ENCODE data around the gene ENOX1. TPM values are rescaled to one million over a fixed set of nuclear protein-coding genes. Genes with fewer than 3 reads are reported as not detected.
A peak's percentile ranks its signal among the peaks of the same experiment; 100 is the strongest.

Gene ENOX1
- total RNA-seq, 2 experiments from 2014 or later: not detected

- Mint-ChIP-seq H3K4me1 (no peaks in the 10 kb centered on the region), H3K36me3 (no peaks in the 10 kb centered on the region), H3K27me3 (peaks cover 14% of the 10 kb centered on the region), H3K27ac (no peak overlapping the region), H3K9me3 (no peaks in the 10 kb centered on the region), H3K4me3 (no peak overlapping the region)
- no peak for ATAC-seq (ENCODE audit: low read depth)
- POLR2A ChIA-PET: no interaction called here
- DNase-seq: no peak
These were observed 12.4 kb upstream of the ENOX1 start for GRCh38 chr13:43799191-43799590.

- POLR2A ChIA-PET: no interaction called here
- no peak for ATAC-seq (ENCODE audit: low read depth)
- Mint-ChIP-seq H3K27me3 (peaks cover 14% of the 10 kb centered on the region), H3K9me3 (no peaks in the 10 kb centered on the region), H3K4me1 (no peaks in the 10 kb centered on the region), H3K4me3 (no peak overlapping the region), H3K36me3 (no peaks in the 10 kb centered on the region), H3K27ac (no peak overlapping the region)
- DNase-seq: no peak
These were observed 11.1 kb upstream of the ENOX1 start for GRCh38 chr13:43797869-43798268.

DNA sequence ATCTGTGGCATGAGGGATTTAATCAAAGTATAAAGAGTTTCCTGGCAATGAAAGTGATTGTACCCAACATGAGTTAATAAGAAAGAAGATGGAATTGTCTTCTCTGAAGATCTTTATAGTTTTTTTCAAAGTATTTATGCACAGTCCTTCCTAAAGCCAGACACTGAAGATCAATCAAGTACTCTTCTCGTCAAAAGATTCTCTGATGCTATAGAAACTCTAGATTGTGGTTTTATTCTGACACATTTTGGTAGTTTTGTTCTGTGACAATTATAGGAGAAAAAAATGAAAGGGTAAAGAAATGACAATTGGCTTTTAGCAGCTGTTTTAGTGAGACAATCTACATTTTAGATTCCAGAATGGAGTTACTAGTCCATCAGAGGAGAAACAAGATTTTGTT, 10.4 kb upstream of the ENOX1 start:
- no peaks in the 10 kb centered on the region for H3K9me3 Mint-ChIP-seq
- no peak overlapping the region for H3K27ac Mint-ChIP-seq
- H3K36me3 Mint-ChIP-seq: no peaks in the 10 kb centered on the region
- H3K4me1 Mint-ChIP-seq: no peaks in the 10 kb centered on the region
- POLR2A ChIA-PET: no interaction called here
- H3K27me3 Mint-ChIP-seq: peaks cover 18% of the 10 kb centered on the region
- no peak for DNase-seq
- no peak overlapping the region for H3K4me3 Mint-ChIP-seq
- ATAC-seq (ENCODE audit: low read depth): no peak

GRCh38 chr13:43794416-43794815, 7.6 kb upstream of the ENOX1 start:
- no peaks in the 10 kb centered on the region for H3K9me3 Mint-ChIP-seq
- DNase-seq: no peak
- H3K27ac Mint-ChIP-seq: no peak overlapping the region
- ATAC-seq (ENCODE audit: low read depth): no peak
- no peak overlapping the region for H3K4me3 Mint-ChIP-seq
- H3K4me1 Mint-ChIP-seq: no peaks in the 10 kb centered on the region
- no peaks in the 10 kb centered on the region for H3K36me3 Mint-ChIP-seq
- POLR2A ChIA-PET: no interaction called here
- peaks cover 30% of the 10 kb centered on the region for H3K27me3 Mint-ChIP-seq

- no peak overlapping the region for H3K4me3 Mint-ChIP-seq
- peaks cover 43% of the 10 kb centered on the region for H3K27me3 Mint-ChIP-seq
- no peaks in the 10 kb centered on the region for H3K9me3 Mint-ChIP-seq
- no peak overlapping the region for H3K27ac Mint-ChIP-seq
- ATAC-seq (ENCODE audit: low read depth) (no peak), DNase-seq (no peak)
- H3K36me3 Mint-ChIP-seq: no peaks in the 10 kb centered on the region
- POLR2A ChIA-PET: no interaction called here
- peaks cover 4% of the 10 kb centered on the region for H3K4me1 Mint-ChIP-seq
These were observed 5.5 kb upstream of the ENOX1 start for GRCh38 chr13:43792076-43792881.

DNA sequence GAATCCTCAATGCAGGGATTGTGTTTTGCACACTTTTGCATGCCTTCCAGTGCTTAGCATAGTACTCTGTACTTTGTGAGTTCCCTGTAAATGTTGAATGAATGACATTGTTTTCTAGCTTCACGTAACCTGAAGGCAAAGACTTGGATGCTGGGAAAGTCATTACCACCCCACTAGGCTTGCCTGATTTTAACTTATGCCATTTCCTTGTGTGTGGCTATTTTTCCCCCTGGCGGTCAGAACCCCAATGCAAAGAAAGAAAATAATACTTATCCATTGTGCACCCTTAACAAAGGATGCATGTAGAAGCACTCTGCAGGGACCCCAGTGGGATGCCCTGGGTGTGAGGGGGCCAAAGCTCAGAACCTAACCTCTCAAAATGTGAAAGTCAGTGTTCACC, 1.2 kb upstream of the ENOX1 start:
- Mint-ChIP-seq H3K4me3 (peak overlapping the region; percentile 67), H3K27me3 (peaks cover 57% of the 10 kb centered on the region), H3K4me1 (peaks cover 9% of the 10 kb centered on the region), H3K27ac (no peak overlapping the region), H3K9me3 (no peaks in the 10 kb centered on the region), H3K36me3 (no peaks in the 10 kb centered on the region)
- ATAC-seq (ENCODE audit: low read depth) (no peak), DNase-seq (no peak)
- POLR2A ChIA-PET: no interaction called here

GRCh38 chr13:43787518-43787891, 733 bp upstream of the ENOX1 start:
- no peaks in the 10 kb centered on the region for H3K36me3 Mint-ChIP-seq
- POLR2A ChIA-PET: no interaction called here
- DNase-seq: no peak
- H3K27ac Mint-ChIP-seq: no peak overlapping the region
- peak overlapping the region; percentile 67 for H3K4me3 Mint-ChIP-seq
- H3K9me3 Mint-ChIP-seq: no peaks in the 10 kb centered on the region
- H3K27me3 Mint-ChIP-seq: peaks cover 57% of the 10 kb centered on the region
- ATAC-seq (ENCODE audit: low read depth): no peak
- H3K4me1 Mint-ChIP-seq: peaks cover 9% of the 10 kb centered on the region

DNA sequence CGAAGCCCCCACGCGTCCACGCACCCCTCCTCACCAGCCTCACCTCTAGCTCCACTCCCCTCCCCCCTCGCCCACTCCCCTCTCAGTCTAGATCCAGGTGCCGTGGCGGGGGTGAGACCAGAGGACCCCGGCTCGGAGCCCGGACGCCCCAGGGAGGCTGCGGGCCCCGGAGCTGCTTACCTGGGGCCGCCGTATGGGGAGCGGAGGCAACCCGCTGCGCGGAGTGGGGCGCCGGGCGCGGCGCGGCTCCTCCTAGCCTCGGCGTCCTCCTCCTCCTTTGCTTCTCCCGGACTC, 353 bp downstream of the ENOX1 start:
- peaks cover 58% of the 10 kb centered on the region for H3K27me3 Mint-ChIP-seq
- H3K4me1 Mint-ChIP-seq: peaks cover 9% of the 10 kb centered on the region
- no peak overlapping the region for H3K27ac Mint-ChIP-seq
- POLR2A ChIA-PET: no interaction called here
- H3K9me3 Mint-ChIP-seq: no peaks in the 10 kb centered on the region
- H3K36me3 Mint-ChIP-seq: no peaks in the 10 kb centered on the region
- no peak for ATAC-seq (ENCODE audit: low read depth)
- peak overlapping the region; percentile 72 for H3K4me3 Mint-ChIP-seq
- DNase-seq: peak; percentile 48

- POLR2A ChIA-PET: no interaction called here
- peak; percentile 59 for ATAC-seq (ENCODE audit: low read depth)
- peak; percentile 45 for DNase-seq
- Mint-ChIP-seq H3K27ac (no peak overlapping the region), H3K27me3 (peaks cover 59% of the 10 kb centered on the region), H3K4me3 (peak overlapping the region; percentile 85), H3K4me1 (peaks cover 9% of the 10 kb centered on the region), H3K9me3 (no peaks in the 10 kb centered on the region), H3K36me3 (no peaks in the 10 kb centered on the region)
These were observed 911 bp downstream of the ENOX1 start for GRCh38 chr13:43785650-43786471.

DNA sequence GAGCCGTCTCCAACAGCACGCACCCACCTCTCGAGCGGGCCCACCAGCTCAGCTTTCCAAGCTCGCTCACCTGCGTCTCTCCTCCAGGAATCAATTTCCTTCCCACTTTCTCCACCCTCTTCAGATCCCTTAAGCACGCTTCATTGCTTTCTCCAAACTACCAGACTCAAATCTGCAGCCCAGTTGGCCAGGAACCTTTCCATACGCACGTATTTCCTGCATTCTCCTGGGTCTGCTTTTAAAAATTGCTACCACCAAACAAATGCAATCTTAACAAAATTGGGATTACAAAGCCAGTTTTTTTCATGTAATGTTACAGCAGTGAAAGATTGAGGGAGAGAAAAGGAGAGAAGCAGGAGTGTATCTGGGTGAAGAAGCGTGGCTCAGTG, 1.5 kb downstream of the ENOX1 start:
- no peak for ATAC-seq (ENCODE audit: low read depth)
- no peak overlapping the region for H3K27ac Mint-ChIP-seq
- POLR2A ChIA-PET: no interaction called here
- no peaks in the 10 kb centered on the region for H3K9me3 Mint-ChIP-seq
- H3K4me3 Mint-ChIP-seq: peak overlapping the region; percentile 25
- peaks cover 57% of the 10 kb centered on the region for H3K27me3 Mint-ChIP-seq
- H3K36me3 Mint-ChIP-seq: no peaks in the 10 kb centered on the region
- DNase-seq: no peak
- peaks cover 9% of the 10 kb centered on the region for H3K4me1 Mint-ChIP-seq

DNA sequence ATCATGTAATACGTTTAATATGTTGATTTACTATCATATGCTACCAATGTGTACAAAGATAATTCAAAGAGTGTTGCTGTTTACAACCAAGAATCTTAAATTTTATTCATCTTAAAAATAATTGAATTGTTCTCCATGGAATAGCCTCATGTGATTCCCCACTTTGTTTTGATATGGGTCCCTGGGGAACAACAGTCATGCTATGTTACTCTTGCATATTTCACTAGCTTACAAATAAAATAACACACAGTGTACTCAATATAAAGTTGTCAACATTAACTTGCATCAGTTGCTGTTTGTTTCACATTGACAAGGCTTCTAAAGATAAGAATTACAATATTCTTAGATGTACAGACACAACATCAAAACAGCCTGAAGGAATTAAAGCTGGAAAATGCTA, 2.3 kb downstream of the ENOX1 start:
- H3K4me1 Mint-ChIP-seq: peaks cover 9% of the 10 kb centered on the region
- no peak overlapping the region for H3K27ac Mint-ChIP-seq
- DNase-seq (no peak), ATAC-seq (ENCODE audit: low read depth) (no peak)
- H3K9me3 Mint-ChIP-seq: no peaks in the 10 kb centered on the region
- H3K36me3 Mint-ChIP-seq: no peaks in the 10 kb centered on the region
- H3K27me3 Mint-ChIP-seq: peaks cover 52% of the 10 kb centered on the region
- POLR2A ChIA-PET: no interaction called here
- H3K4me3 Mint-ChIP-seq: no peak overlapping the region

- POLR2A ChIA-PET: interaction anchor here (0.5 kb wide), 1 partner anchor 885 kb away, joined by 3 read pairs; no protein-coding TSS in a partner anchor
- Mint-ChIP-seq H3K27me3 (peaks cover 45% of the 10 kb centered on the region), H3K36me3 (no peaks in the 10 kb centered on the region), H3K4me3 (no peak overlapping the region), H3K4me1 (peaks cover 9% of the 10 kb centered on the region), H3K27ac (no peak overlapping the region), H3K9me3 (no peaks in the 10 kb centered on the region)
- ATAC-seq (ENCODE audit: low read depth) (no peak), DNase-seq (no peak)
These were observed 3.0 kb downstream of the ENOX1 start for GRCh38 chr13:43783820-43784219.

DNA sequence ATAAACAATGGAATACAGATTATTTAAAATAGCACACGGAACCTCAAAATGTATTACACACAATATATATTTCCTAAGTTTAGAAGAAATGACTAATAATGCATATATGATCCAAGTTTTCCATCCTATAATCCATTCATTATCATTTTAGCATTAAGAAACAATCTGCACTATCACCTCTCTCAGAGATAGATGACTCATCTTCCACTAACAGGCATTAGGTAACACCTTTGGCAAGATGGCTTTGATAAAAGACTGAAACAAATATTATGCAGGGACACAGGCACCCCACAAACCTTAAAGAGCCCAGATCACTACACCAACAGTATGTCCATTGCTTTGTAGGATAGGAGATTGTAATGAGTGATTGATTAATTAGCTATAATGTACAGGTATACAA, 4.1 kb downstream of the ENOX1 start:
- Mint-ChIP-seq H3K4me1 (peaks cover 8% of the 10 kb centered on the region), H3K27me3 (peaks cover 36% of the 10 kb centered on the region), H3K36me3 (no peaks in the 10 kb centered on the region), H3K9me3 (no peaks in the 10 kb centered on the region), H3K27ac (no peak overlapping the region), H3K4me3 (no peak overlapping the region)
- DNase-seq (no peak), ATAC-seq (ENCODE audit: low read depth) (no peak)
- POLR2A ChIA-PET: no interaction called here

- H3K36me3 Mint-ChIP-seq: no peaks in the 10 kb centered on the region
- H3K4me1 Mint-ChIP-seq: no peaks in the 10 kb centered on the region
- no peak overlapping the region for H3K4me3 Mint-ChIP-seq
- DNase-seq (no peak), ATAC-seq (ENCODE audit: low read depth) (no peak)
- no peak overlapping the region for H3K27ac Mint-ChIP-seq
- H3K9me3 Mint-ChIP-seq: no peaks in the 10 kb centered on the region
- POLR2A ChIA-PET: no interaction called here
- peaks cover 30% of the 10 kb centered on the region for H3K27me3 Mint-ChIP-seq
These were observed 6.1 kb downstream of the ENOX1 start for GRCh38 chr13:43780666-43781065.
